ENCODE data around the gene PLAC1.
A peak's percentile ranks its signal among the peaks of the same experiment; 100 is the strongest.

The PLAC1 gene

GRCh38 chrX:134626434-134626833 is 31.8 kb downstream of the PLAC1 start:
- no peak for DNase-seq (ENCODE audit: extremely low read depth, low read depth)
- TF ChIP-seq, protein P1, sequence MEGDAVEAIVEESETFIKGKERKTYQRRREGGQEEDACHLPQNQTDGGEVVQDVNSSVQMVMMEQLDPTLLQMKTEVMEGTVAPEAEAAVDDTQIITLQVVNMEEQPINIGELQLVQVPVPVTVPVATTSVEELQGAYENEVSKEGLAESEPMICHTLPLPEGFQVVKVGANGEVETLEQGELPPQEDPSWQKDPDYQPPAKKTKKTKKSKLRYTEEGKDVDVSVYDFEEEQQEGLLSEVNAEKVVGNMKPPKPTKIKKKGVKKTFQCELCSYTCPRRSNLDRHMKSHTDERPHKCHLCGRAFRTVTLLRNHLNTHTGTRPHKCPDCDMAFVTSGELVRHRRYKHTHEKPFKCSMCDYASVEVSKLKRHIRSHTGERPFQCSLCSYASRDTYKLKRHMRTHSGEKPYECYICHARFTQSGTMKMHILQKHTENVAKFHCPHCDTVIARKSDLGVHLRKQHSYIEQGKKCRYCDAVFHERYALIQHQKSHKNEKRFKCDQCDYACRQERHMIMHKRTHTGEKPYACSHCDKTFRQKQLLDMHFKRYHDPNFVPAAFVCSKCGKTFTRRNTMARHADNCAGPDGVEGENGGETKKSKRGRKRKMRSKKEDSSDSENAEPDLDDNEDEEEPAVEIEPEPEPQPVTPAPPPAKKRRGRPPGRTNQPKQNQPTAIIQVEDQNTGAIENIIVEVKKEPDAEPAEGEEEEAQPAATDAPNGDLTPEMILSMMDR (IDR thresholded peaks at IDR 0.05; ENCODE audit: low read depth, low read length, missing control alignments) = no peak
- H3K4me3 ChIP-seq (replicated peaks; ENCODE audit: low read depth, low read length) = no peak overlapping the region

DNA sequence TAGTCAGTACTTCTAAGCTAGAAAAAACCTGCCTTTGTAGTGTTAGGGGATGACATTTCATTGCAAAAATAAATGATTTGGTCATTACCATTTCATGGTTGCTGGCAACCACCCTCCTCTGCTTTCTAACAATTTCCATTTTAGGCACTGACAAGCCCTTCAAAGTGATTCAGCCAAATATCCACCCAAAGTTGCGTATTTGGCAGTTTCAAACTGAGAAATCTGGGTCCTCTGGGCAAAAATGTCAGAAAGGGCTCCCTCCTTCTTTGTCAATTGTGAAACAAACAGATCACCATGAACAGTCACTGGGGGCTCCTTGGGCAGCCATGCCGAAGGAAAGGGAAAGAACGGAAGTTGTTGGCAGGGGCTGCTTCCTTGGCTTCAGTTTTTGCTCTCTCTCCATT is 33.0 kb downstream of the PLAC1 start:
- no peak overlapping the region for H3K4me3 ChIP-seq (replicated peaks; ENCODE audit: low read depth, low read length)
- no peak for DNase-seq (ENCODE audit: extremely low read depth, low read depth)
- TF ChIP-seq, protein P1 (IDR thresholded peaks at IDR 0.05; ENCODE audit: low read depth, low read length, missing control alignments) = no peak

DNA sequence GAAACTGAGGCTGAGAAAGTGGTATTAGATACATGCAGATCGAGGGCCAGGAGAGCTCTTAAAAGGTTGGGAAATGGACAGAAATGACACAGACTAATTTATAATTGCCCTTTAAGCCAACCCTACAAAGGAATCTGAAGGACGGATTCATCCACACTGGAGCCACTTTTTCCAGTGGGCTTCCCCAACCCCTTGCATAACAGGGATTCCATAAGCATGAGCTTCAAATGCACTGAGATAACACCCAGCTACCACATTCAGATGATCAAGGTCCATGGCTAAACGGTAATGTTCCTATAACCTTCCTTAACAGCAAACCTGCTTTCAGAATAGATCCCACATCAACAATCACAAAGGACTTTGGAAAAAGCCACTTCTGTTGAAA is 34.2 kb downstream of the PLAC1 start:
- TF ChIP-seq, protein P1 (IDR thresholded peaks at IDR 0.05; ENCODE audit: low read depth, low read length, missing control alignments) = no peak
- H3K4me3 ChIP-seq (replicated peaks; ENCODE audit: low read depth, low read length) = no peak overlapping the region
- no peak for DNase-seq (ENCODE audit: extremely low read depth, low read depth)

- TF ChIP-seq, protein P1 (IDR thresholded peaks at IDR 0.05; ENCODE audit: low read depth, low read length, missing control alignments) = no peak
- no peak for DNase-seq (ENCODE audit: extremely low read depth, low read depth)
- H3K4me3 ChIP-seq (replicated peaks; ENCODE audit: low read depth, low read length) = no peak overlapping the region
Measured at GRCh38 chrX:134623293-134624045, 34.8 kb downstream of the PLAC1 start.

- no peak overlapping the region for H3K4me3 ChIP-seq (replicated peaks; ENCODE audit: low read depth, low read length)
- TF ChIP-seq, protein P1 (IDR thresholded peaks at IDR 0.05; ENCODE audit: low read depth, low read length, missing control alignments) = no peak
- no peak for DNase-seq (ENCODE audit: extremely low read depth, low read depth)
Measured at GRCh38 chrX:134622813-134623185, 35.5 kb downstream of the PLAC1 start.

DNA sequence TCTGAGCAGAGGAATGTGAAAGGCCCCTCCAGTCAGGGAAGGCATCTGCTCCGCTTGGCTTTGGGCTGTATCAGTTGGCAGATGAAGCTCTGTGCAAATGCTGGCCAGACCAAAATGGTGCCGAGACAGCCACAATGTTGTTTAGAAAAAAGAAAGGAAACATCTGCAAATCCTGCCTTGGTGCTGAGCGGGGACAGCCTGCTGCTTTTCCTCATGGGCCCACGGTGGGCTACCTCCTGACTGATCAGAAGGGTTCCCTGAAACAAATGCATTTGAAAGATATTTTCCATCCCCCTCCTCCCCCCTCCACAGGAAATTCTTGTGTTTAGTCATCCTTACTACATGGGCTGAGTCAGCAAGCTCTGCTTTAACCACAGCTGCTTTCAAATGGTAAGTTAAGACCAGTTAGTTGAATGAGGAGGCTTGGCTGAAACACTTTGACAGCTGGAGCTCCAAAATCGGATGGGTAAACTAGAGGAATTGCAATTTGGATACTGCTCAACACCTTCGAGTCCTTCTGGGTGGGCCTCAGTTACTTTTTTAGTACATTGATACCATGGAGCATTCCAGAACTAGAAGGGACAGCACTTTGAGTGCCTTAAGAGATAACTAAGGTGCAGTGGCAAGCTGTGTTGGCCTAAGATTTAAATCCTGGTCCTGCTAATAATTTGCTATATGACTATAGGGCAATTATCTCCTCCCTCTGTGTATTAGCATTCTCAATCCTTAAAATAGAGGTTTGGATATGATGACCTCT is 36.0 kb downstream of the PLAC1 start:
- H3K4me3 ChIP-seq (replicated peaks; ENCODE audit: low read depth, low read length) = no peak overlapping the region
- TF ChIP-seq, protein P1 (IDR thresholded peaks at IDR 0.05; ENCODE audit: low read depth, low read length, missing control alignments) = no peak
- peak; percentile 66 for DNase-seq (ENCODE audit: extremely low read depth, low read depth)
